Upper lobe of left lung (tissue), 6 donors: Measurements from ENCODE around the gene USP16. TPM values are rescaled to one million over a fixed set of nuclear protein-coding genes. Genes with fewer than 3 reads are reported as not detected.
"Not testable (repeated sequence)": the region's sequence is repeated elsewhere in the genome, so short reads cannot be mapped to it uniquely, and the experiment has no call there.

Experiments
- ATAC-seq, 2 donors: fragments of 200-7000 bp; cut with Tn5 transposase; one replicate each; pipeline ENCODE4 v1.9.1; 2022; ENCODE audit warnings: mild to moderate bottlenecking in 2 of 2, moderate library complexity in 2 of 2; ENCODE audit not compliant: low FRiP score in 2 of 2
- DNase-seq, 2 donors: peaks; one replicate each; pipeline ENCODE4 v3.0.0-alpha.2; 2019 to 2020
- H3K27ac ChIP-seq, 4 donors: fragments of 200-600 bp; sonication (generic); one replicate each; pipeline ENCODE4 v1.5.1; 2016 to 2019
- H3K27me3 ChIP-seq, 4 donors: fragments of 200-600 bp; sonication (generic); one replicate each; pipeline ENCODE4 v1.5.1; 2017 to 2019
- H3K36me3 ChIP-seq, 4 donors: fragments of 200-600 bp; sonication (generic); one replicate each; pipeline ENCODE4 v1.5.1; 2016 to 2019
- H3K4me1 ChIP-seq, 4 donors: fragments of 200-600 bp; sonication (generic); one replicate each; pipeline ENCODE4 v1.5.1; 2018 to 2019
- H3K4me3 ChIP-seq, 4 donors: fragments of 200-600 bp; sonication (generic); one replicate each; pipeline ENCODE4 v1.5.1; 2017 to 2019; ENCODE audit warnings: mild to moderate bottlenecking in 2 of 4, moderate library complexity in 1 of 4
- H3K9me3 ChIP-seq, 4 donors: fragments of 200-600 bp; sonication (generic); one replicate each; pipeline ENCODE4 v1.5.1; 2018 to 2019
- EP300 ChIP-seq, 4 donors: sonication (generic); formaldehyde crosslinking; IDR thresholded peaks; one replicate each; pipeline ENCODE4 v1.5.1; 2017; ENCODE audit warnings: antibody characterized with exemption in 4 of 4, control low read depth in 2 of 4
- POLR2A ChIP-seq, 4 donors: fragments of 450-650 bp; IDR thresholded peaks; one replicate each; pipeline ENCODE4 v1.5.1; 2016 to 2017; ENCODE audit warnings: antibody characterized with exemption in 4 of 4, mild to moderate bottlenecking in 2 of 4
- POLR2AphosphoS5 ChIP-seq, 2 donors: sonication (generic); formaldehyde crosslinking; IDR thresholded peaks; one replicate each; pipeline ENCODE4 v1.5.1; 2017; ENCODE audit warnings: antibody characterized with exemption in 2 of 2
- WGBS, 2 donors: methylation state at CpG; one replicate each; pipeline ENCODE4 v1.1.5; 2017 to 2018; 5-methylcytosine and 5-hydroxymethylcytosine counted together
- total RNA-seq, 6 donors: library from RNA; depleted of rRNA in 4 of 6; stranded (reverse); fragments of >200 nt in 4 of 6; gene quantifications; one replicate each; pipeline versions ENCODE4 v1.1.0 to v1.2.1, GENCODE V29; 2016 to 2021
- TF ChIP-seq, protein P1 (sequence below), 6 experiments: fragments of 450-650 bp in 4 of 6; fragments of 200-600 bp in 2 of 6; sonication (generic) in 2 of 6; IDR thresholded peaks; one replicate each; pipeline ENCODE4 v1.5.1; 2016 to 2019; ENCODE audit warnings: antibody characterized with exemption in 6 of 6
- donor health status: DM: no; HTN: no; CAD: no; lungs with moderate emphysema.
- donor health status: DM: no; HTN: yes; CAD: no; lungs with severe emphysema.

USP16 gene
- total RNA-seq, 6 donors from 2014 or later, result 23.0 to 50.0 (median 29.3) TPM

DNA sequence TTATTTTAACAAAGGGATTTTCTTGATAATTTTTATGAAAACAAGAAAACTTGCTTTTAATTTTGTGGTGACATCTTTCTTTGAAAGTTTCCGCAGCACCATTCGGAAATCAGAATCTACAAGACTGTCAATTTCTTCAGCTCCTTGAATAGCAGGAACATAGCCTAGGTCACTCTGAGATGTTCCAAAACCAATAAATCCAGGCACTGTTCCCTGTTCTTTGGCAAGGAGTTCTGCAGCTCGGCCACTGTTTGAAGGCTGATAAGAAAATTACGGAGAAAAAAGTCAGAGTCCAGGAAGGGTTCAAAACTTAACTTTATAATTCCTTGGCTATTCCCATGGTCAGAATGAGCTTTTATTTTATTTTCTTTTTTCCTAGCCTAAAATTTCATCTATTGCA is 37.8 kb upstream of the USP16 start:
- no peak overlapping the region for H3K27ac ChIP-seq
- H3K4me3 ChIP-seq, result no peak overlapping the region
- 93 to 95% methylated on average over 4 of the region's 4 CpGs for WGBS, 2 donors
- H3K36me3 ChIP-seq, result peaks cover 5 to 48% (median 22%) of the 10 kb centered on the region in 4 donors
- no peak for TF ChIP-seq EP300 (IDR thresholded peaks at IDR 0.05)
- no peak for TF ChIP-seq POLR2AphosphoS5 (IDR thresholded peaks at IDR 0.05)
- TF ChIP-seq POLR2A (IDR thresholded peaks at IDR 0.05), result no peak
- TF ChIP-seq, protein P1, sequence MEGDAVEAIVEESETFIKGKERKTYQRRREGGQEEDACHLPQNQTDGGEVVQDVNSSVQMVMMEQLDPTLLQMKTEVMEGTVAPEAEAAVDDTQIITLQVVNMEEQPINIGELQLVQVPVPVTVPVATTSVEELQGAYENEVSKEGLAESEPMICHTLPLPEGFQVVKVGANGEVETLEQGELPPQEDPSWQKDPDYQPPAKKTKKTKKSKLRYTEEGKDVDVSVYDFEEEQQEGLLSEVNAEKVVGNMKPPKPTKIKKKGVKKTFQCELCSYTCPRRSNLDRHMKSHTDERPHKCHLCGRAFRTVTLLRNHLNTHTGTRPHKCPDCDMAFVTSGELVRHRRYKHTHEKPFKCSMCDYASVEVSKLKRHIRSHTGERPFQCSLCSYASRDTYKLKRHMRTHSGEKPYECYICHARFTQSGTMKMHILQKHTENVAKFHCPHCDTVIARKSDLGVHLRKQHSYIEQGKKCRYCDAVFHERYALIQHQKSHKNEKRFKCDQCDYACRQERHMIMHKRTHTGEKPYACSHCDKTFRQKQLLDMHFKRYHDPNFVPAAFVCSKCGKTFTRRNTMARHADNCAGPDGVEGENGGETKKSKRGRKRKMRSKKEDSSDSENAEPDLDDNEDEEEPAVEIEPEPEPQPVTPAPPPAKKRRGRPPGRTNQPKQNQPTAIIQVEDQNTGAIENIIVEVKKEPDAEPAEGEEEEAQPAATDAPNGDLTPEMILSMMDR (IDR thresholded peaks at IDR 0.05), result no peak
- peaks cover 6 to 17% (median 10%) of the 10 kb centered on the region in 4 donors for H3K4me1 ChIP-seq
- no peaks in the 10 kb centered on the region for H3K27me3 ChIP-seq
- no peak for ATAC-seq
- H3K9me3 ChIP-seq, result no peaks in the 10 kb centered on the region
- no peak for DNase-seq

DNA sequence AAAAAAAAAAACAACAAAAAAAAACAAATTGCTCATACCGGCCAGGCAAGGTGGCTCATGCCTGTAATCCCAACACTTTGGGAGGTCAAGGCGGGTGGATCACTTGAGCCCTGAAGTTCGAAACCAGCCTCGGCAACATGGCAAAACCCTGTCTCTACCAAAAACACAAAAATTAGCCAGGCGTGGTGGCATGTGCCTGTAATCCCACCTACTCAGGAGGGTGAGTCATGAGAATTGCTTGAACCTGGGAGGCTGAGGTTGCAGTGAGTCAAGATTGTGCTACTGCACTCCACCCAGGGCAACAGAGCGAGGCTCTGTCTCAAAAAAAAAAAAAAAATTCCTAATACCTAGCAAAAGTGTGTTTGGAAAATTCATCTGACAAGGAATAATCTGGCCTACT is 36.3 kb upstream of the USP16 start:
- H3K4me1 ChIP-seq, result peaks cover 12 to 23% (median 14%) of the 10 kb centered on the region in 4 donors
- not testable (repeated sequence) for H3K9me3 ChIP-seq
- 86 to 95% methylated on average over 6 of the region's 6 CpGs for WGBS, 2 donors

DNA sequence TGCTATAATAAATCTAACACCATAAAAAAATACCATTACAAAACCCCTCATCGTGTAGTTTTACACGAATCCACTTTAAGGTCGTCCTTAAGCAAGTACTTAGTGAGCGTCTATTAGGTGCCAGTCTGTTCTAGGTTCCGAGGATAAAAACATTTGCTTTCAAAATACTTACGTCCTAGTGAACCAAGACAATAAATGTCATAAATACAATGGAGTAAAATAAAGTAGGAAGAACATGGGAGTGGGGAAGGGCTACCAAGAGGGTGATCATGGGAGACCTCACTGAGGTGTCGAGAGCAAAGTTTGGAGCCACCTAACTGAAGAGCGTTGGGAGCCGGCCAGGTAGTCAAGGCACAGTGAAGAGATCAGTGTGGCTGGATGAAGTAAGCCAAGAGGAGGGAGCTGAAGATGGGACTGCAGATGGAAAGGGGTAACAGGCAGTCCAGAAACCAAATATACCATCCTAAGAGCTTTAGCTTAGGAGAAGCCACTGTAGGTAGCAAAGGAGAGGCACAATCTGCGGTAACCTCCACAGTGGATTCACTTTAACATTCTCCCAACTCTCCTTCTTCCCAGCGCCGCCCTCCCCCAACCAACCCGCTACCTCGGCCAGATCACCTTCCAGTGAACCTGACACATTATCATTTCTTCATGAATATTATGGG is 32.5 kb upstream of the USP16 start:
- peak overlapping the region; percentile 82 to 95 (median 92) for H3K27ac ChIP-seq
- WGBS, 2 donors, result 5% methylated on average over 14 of the region's 14 CpGs
- peak in 1 of 2 donors; percentile 2 for ATAC-seq
- no peak for TF ChIP-seq POLR2AphosphoS5 (IDR thresholded peaks at IDR 0.05)
- TF ChIP-seq, protein P1 (IDR thresholded peaks at IDR 0.05), result no peak
- no peak for TF ChIP-seq EP300 (IDR thresholded peaks at IDR 0.05)
- no peak for TF ChIP-seq POLR2A (IDR thresholded peaks at IDR 0.05)
- H3K4me1 ChIP-seq, result peaks cover 12 to 23% (median 18%) of the 10 kb centered on the region in 4 donors
- DNase-seq, result no peak
- no peaks in the 10 kb centered on the region for H3K36me3 ChIP-seq
- peak overlapping the region; percentile 65 to 95 (median 84) for H3K4me3 ChIP-seq
- H3K27me3 ChIP-seq, result no peaks in the 10 kb centered on the region
- no peaks in the 10 kb centered on the region for H3K9me3 ChIP-seq

More for the DNA sequence above, 36.3 kb upstream of the USP16 start:
- ATAC-seq, H3K27me3 ChIP-seq, H3K4me3 ChIP-seq, DNase-seq, H3K27ac ChIP-seq: not testable (repeated sequence)
- peaks cover 2 to 34% (median 15%) of the 10 kb centered on the region in 4 donors for H3K36me3 ChIP-seq

DNA sequence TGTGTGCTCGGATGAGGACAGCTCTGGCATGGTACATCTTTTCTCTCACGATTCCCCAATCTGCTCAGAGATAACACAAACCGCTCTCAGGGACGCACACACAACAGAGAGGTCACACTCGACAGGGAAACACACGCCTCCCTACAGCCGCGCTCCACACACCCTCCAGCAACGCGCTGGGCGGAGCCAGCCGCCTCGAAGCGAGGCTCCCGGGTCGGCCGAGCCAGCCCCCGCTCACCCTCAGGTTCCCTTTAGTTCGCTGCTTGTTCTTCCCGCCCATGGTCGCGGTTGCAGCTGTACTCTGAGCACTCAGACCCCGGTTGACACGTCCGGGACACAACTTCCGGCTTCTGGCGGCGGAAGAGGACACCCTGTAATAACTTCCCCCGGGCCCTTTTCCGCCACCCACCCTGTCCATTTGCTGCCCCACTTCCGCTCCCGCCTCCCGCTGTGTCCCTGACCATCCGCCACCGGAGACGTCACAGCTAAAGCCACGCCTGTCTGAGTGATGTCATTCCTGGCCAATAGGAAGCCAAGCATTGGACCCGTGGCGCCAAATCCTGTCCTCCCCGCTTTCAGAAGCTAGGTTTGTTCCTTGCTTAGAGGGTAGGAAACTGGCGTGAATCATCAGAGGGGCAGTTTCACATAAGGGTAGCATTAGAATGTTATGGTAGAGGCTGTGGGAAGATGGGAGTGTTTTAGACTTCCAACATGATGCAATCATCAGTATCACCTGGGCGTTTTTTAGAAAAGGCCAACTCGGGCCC is 31.8 kb upstream of the USP16 start, which contains the start of gene LTN1:
LTN1 (minus strand) TSS at position 352 of the 767 bp plus-strand sequence; CDS start at position 280, 72 bp downstream.
- DNase-seq, result peak; percentile 93 to 99
- WGBS, 2 donors, result 1% methylated on average over 30 to 43 of the region's 43 CpGs
- TF ChIP-seq EP300 (IDR thresholded peaks at IDR 0.05), result peak in 1 of 4 donors; percentile 22
- TF ChIP-seq, protein P1 (IDR thresholded peaks at IDR 0.05), result peak in 2 of 6 experiments; percentile 8 to 10
- TF ChIP-seq POLR2A (IDR thresholded peaks at IDR 0.05), result peak in 3 of 4 donors; percentile 38 to 79 (median 54)
- TF ChIP-seq POLR2AphosphoS5 (IDR thresholded peaks at IDR 0.05), result peak; percentile 86 to 90
- peak within 1 kb of the TSS; percentile 65 to 95 (median 84) for H3K4me3 ChIP-seq
- no peaks in the 10 kb centered on the region for H3K27me3 ChIP-seq
- no peaks in the 10 kb centered on the region for H3K9me3 ChIP-seq
- H3K27ac ChIP-seq, result peak within 1 kb of the TSS; percentile 82 to 95 (median 92)
- H3K4me1 ChIP-seq, result peaks cover 12 to 23% (median 18%) of the 10 kb centered on the region in 4 donors
- peak; percentile 100 for ATAC-seq
- H3K36me3 ChIP-seq, result peaks cover 0 to 2% (median 0%) of the 10 kb centered on the region in 4 donors

DNA sequence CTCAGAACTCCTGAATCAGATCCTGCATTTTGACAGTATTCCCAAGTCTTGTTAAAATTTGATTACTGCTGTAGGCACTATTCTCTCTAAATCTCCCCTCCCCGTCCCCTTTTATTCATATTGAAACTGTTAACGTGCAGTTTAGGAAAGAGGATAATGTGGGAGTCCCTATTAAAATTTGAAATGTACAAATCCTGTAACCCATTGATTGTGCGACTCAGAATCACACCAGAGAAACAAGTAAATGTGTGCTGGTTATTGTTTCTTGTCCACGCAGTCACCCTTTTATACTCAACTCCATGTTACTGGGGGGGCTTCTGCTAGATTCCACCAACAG is 31.2 kb upstream of the USP16 start:
- TF ChIP-seq POLR2AphosphoS5 (IDR thresholded peaks at IDR 0.05) (no peak), POLR2A (IDR thresholded peaks at IDR 0.05) (no peak), EP300 (IDR thresholded peaks at IDR 0.05) (no peak)
- TF ChIP-seq, protein P1 (IDR thresholded peaks at IDR 0.05), result no peak
- Histone ChIP-seq H3K36me3 (peaks cover 0 to 2% (median 0%) of the 10 kb centered on the region in 4 donors), H3K9me3 (no peaks in the 10 kb centered on the region), H3K27me3 (no peaks in the 10 kb centered on the region), H3K27ac (peak overlapping the region; percentile 82 to 95 (median 92)), H3K4me1 (peaks cover 12 to 23% (median 18%) of the 10 kb centered on the region in 4 donors), H3K4me3 (peak overlapping the region; percentile 35 to 94 (median 69))
- 47 to 51% methylated on average over 4 of the region's 4 CpGs for WGBS, 2 donors
- DNase-seq (no peak), ATAC-seq (no peak)
